Kidney epithelial cell (primary cell): ENCODE results near the gene NOTCH3. TPM values are rescaled to one million over a fixed set of nuclear protein-coding genes. Genes with fewer than 3 reads are reported as not detected.

Source experiments
- DNase-seq: peaks from one replicate; pipeline ENCODE4 v3.0.0-alpha.2; 2010; ENCODE audit warnings: low read depth
- H3K27me3 ChIP-seq: 2 replicates; pipeline ENCODE4 v1.6.0; 2011; ENCODE audit warnings: low read length; ENCODE audit not compliant: control insufficient read depth, insufficient read depth
- H3K36me3 ChIP-seq: 2 replicates; pipeline ENCODE4 v1.5.1; 2011; ENCODE audit warnings: low read length; ENCODE audit not compliant: control insufficient read depth, insufficient read depth
- H3K4me3 ChIP-seq: 2 replicates; pipeline ENCODE4 v1.5.1; 2011; ENCODE audit warnings: low read depth, mild to moderate bottlenecking, control low read depth, low read length
- total RNA-seq: library from RNA; depleted of rRNA; stranded (reverse); fragments of >200 nt; gene quantifications from 2 replicates; pipeline ENCODE4 v1.2.3, GENCODE V29; 2015
- TF ChIP-seq, protein P1 (sequence below): IDR thresholded peaks from 2 replicates; pipeline ENCODE4 v1.5.1; 2011; ENCODE audit warnings: mild to moderate bottlenecking, moderate library complexity, low read length, control low read depth, inconsistent platforms; ENCODE audit not compliant: insufficient read depth, poor library complexity, severe bottlenecking

The NOTCH3 gene
- total RNA-seq, 1 donor from 2014 or later = 32.8 TPM

DNA sequence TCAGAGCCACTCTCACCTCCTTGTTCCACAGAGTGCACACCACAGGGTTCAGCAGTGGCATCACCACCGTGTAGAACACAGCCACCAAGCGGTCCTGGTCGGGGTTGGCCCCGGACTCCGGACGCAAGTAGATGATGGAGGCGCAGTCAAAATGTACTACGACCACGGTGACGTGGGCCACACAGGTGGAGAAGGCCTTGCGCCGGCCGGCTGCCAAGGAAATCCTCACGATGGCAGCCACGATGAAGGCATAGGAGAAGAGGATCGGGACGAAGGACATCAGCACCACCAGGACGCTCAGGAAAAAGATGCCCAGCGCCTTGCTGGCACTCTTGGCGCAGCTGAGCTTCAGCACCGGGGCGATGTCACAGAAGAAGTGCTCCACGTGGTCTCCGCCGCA lies 59.7 kb downstream of the NOTCH3 start:
- H3K4me3 ChIP-seq = no peak overlapping the region
- TF ChIP-seq, protein P1, sequence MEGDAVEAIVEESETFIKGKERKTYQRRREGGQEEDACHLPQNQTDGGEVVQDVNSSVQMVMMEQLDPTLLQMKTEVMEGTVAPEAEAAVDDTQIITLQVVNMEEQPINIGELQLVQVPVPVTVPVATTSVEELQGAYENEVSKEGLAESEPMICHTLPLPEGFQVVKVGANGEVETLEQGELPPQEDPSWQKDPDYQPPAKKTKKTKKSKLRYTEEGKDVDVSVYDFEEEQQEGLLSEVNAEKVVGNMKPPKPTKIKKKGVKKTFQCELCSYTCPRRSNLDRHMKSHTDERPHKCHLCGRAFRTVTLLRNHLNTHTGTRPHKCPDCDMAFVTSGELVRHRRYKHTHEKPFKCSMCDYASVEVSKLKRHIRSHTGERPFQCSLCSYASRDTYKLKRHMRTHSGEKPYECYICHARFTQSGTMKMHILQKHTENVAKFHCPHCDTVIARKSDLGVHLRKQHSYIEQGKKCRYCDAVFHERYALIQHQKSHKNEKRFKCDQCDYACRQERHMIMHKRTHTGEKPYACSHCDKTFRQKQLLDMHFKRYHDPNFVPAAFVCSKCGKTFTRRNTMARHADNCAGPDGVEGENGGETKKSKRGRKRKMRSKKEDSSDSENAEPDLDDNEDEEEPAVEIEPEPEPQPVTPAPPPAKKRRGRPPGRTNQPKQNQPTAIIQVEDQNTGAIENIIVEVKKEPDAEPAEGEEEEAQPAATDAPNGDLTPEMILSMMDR = no peak
- no peaks in the 10 kb centered on the region for H3K36me3 ChIP-seq
- H3K27me3 ChIP-seq = no peaks in the 10 kb centered on the region
- DNase-seq = no peak

DNA sequence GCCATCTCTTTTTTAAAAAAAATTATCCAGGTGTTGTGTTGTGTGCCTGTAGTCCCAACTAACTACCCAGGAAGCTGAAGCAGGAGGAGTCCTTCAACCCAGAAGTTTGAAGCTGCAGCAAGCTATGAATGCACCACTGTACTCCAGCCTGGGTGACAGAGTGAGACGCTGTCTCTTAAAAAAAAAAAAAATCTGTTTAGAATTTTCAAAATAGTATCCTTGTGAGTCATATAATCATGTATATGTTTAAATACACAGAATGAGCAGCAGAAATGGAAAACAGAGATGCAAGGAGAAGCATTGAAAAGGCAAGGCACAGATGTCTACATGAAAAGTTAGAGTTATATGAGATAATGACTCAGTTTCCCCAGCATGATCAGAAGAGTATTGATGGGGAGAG lies 62.4 kb downstream of the NOTCH3 start:
- DNase-seq = no peak
- no peaks in the 10 kb centered on the region for H3K27me3 ChIP-seq
- TF ChIP-seq, protein P1 = no peak
- H3K4me3 ChIP-seq = no peak overlapping the region
- H3K36me3 ChIP-seq = no peaks in the 10 kb centered on the region

DNA sequence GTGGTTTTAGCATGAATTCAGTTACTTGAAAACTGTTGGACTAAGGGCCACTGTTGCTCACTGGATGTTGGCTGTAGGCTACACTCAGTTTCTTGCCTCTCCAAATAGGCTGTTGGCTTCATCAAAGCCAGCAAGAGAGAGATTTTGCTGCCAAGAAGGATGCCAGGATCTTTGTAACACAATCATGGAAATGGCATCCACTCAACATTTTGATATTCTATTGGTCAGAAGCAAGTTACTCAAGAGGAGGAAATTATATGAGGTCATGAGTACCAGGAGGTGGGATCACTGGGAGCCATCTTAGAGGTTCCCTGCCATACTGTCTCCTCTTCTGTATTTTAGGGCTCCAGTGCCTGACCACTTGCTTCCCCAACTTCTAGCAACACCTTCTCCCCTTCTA lies 63.0 kb downstream of the NOTCH3 start:
- Histone ChIP-seq H3K36me3 (no peaks in the 10 kb centered on the region), H3K4me3 (no peak overlapping the region), H3K27me3 (no peaks in the 10 kb centered on the region)
- DNase-seq = no peak
- TF ChIP-seq, protein P1 = no peak

- H3K36me3 ChIP-seq = no peaks in the 10 kb centered on the region
- TF ChIP-seq, protein P1 = no peak
- H3K27me3 ChIP-seq = no peaks in the 10 kb centered on the region
- no peak for DNase-seq
- H3K4me3 ChIP-seq = no peak overlapping the region
Measured at GRCh38 chr19:15136234-15136954, 64.4 kb downstream of the NOTCH3 start.

DNA sequence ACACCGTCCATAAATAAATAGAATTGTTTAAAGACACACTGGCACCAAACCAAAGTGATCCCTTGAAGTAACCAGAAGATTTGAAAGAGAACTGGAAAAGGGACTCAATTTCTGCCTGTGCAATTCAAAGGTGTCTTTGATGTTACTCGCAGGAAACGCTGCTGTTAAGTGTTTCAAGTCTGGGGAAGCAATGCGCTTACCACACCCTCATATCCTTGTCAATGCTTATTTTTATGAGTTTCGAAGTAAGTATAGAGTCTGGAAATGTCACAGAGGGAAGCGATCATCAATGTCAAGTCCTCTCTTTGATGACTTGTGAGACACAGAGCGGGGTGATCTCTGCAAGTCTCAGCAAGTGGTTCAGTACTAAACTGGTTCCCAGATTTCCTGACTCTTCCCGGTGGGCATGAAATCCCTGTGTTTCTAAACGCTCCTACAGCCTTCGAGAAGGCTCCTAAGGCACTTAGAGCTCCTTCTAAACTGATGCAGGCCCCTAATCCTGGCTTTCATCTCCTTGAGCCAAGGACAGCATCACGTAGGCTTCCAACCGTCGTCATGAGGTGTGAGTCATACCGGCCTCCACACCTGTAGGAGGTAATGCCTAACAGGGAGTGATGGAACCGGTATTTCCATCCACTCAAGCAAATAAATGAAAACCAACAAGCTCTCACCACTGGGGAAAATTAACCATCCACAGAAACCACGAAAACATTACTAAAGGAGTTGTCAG lies 70.8 kb downstream of the NOTCH3 start:
- no peaks in the 10 kb centered on the region for H3K27me3 ChIP-seq
- TF ChIP-seq, protein P1 = no peak
- H3K36me3 ChIP-seq = no peaks in the 10 kb centered on the region
- DNase-seq = no peak
- H3K4me3 ChIP-seq = no peak overlapping the region
